ENCODE measurements around the gene RAD51B.

RAD51B gene

GRCh38 chr14:68551045-68551683 lies 731.6 kb downstream of the RAD51B start:
- DNase-seq (ENCODE audit: low read depth), result no peak

GRCh38 chr14:68552075-68552474 lies 732.5 kb downstream of the RAD51B start:
- no peak for DNase-seq (ENCODE audit: low read depth)

GRCh38 chr14:68552602-68553001 lies 733.0 kb downstream of the RAD51B start:
- no peak for DNase-seq (ENCODE audit: low read depth)

GRCh38 chr14:68553311-68553710 lies 733.7 kb downstream of the RAD51B start:
- no peak for DNase-seq (ENCODE audit: low read depth)

GRCh38 chr14:68554231-68554630 lies 734.7 kb downstream of the RAD51B start:
- no peak for DNase-seq (ENCODE audit: low read depth)

- DNase-seq (ENCODE audit: low read depth), result no peak
Observed at GRCh38 chr14:68556253-68556652, 736.7 kb downstream of the RAD51B start.

GRCh38 chr14:68557648-68558047 lies 738.1 kb downstream of the RAD51B start:
- no peak for DNase-seq (ENCODE audit: low read depth)

GRCh38 chr14:68558096-68558495 lies 738.5 kb downstream of the RAD51B start:
- DNase-seq (ENCODE audit: low read depth), result no peak

- no peak for DNase-seq (ENCODE audit: low read depth)
Observed at GRCh38 chr14:68559949-68560348, 740.4 kb downstream of the RAD51B start.

- DNase-seq (ENCODE audit: low read depth), result no peak
Observed at GRCh38 chr14:68561531-68562007, 742.0 kb downstream of the RAD51B start.

GRCh38 chr14:68562911-68563250 lies 743.3 kb downstream of the RAD51B start:
- DNase-seq (ENCODE audit: low read depth), result no peak

- DNase-seq (ENCODE audit: low read depth), result no peak
Observed at GRCh38 chr14:68563251-68564131, 743.9 kb downstream of the RAD51B start.

GRCh38 chr14:68564191-68564825 lies 744.7 kb downstream of the RAD51B start:
- no peak for DNase-seq (ENCODE audit: low read depth)

- DNase-seq (ENCODE audit: low read depth), result no peak
Observed at GRCh38 chr14:68564826-68565759, 745.5 kb downstream of the RAD51B start.

- DNase-seq (ENCODE audit: low read depth), result no peak
Observed at GRCh38 chr14:68566075-68566474, 746.5 kb downstream of the RAD51B start.

GRCh38 chr14:68568907-68569897 lies 749.6 kb downstream of the RAD51B start:
- DNase-seq (ENCODE audit: low read depth), result no peak

GRCh38 chr14:68569970-68570409 lies 750.4 kb downstream of the RAD51B start:
- no peak for DNase-seq (ENCODE audit: low read depth)

- DNase-seq (ENCODE audit: low read depth), result no peak
Observed at GRCh38 chr14:68571114-68571591, 751.6 kb downstream of the RAD51B start.

- no peak for DNase-seq (ENCODE audit: low read depth)
Observed at GRCh38 chr14:68571928-68572525, 752.4 kb downstream of the RAD51B start.

GRCh38 chr14:68573126-68573525 lies 753.5 kb downstream of the RAD51B start:
- DNase-seq (ENCODE audit: low read depth), result no peak
